Esophagus mucosa (tissue), 1 donor: Measurements from ENCODE around the gene EP400. TPM values are rescaled to one million over a fixed set of nuclear protein-coding genes. Genes with fewer than 3 reads are reported as not detected.

Source experiments
- ATAC-seq: fragments of 200-7000 bp; cut with Tn5 transposase; one replicate; pipeline ENCODE4 v1.9.1; 2020
- total RNA-seq: library from RNA; stranded (reverse); gene quantifications from one replicate; pipeline ENCODE4 v1.2.4, GENCODE V29; 2023
- donor health status: DM: yes; HTN: yes; CAD: no.

Gene EP400
- total RNA-seq, 1 donor from 2014 or later, result 26.1 TPM

DNA sequence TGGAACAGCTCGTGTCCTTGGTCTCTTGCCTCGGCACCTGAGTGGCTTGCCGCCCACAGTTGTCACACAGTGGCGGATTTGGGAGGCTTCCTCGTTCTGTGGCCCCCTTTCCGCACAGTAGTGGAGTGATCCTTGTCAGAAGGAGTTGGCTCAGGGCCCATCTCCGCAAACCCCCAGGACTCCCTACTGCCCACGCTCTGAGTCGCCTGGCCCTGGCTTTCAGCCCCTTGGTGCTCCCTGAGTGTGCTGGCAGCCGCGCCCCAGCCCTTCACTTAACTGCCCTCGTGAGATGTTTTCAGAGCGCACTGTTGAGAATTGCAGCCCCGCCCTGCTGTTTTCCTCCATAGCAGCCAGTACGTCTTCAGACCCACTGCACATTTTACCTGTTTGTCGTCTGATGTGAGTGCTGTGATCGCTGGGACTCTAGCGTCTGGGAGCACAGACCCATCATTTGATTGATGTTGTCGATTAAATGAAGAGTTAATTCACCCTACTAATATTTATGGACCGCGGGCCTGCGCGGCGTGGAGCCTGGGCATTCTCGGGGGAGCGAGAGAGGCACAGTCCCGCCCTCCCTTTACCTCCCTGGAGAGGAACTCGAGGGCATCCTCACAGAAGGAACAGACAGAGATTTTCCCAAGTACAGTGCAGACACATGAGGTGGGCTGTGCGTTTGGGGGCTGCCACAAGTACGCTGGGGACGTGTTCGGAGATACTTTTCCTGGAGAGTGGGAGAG lies 102.6 kb downstream of the EP400 start:
- ATAC-seq, result no peak

DNA sequence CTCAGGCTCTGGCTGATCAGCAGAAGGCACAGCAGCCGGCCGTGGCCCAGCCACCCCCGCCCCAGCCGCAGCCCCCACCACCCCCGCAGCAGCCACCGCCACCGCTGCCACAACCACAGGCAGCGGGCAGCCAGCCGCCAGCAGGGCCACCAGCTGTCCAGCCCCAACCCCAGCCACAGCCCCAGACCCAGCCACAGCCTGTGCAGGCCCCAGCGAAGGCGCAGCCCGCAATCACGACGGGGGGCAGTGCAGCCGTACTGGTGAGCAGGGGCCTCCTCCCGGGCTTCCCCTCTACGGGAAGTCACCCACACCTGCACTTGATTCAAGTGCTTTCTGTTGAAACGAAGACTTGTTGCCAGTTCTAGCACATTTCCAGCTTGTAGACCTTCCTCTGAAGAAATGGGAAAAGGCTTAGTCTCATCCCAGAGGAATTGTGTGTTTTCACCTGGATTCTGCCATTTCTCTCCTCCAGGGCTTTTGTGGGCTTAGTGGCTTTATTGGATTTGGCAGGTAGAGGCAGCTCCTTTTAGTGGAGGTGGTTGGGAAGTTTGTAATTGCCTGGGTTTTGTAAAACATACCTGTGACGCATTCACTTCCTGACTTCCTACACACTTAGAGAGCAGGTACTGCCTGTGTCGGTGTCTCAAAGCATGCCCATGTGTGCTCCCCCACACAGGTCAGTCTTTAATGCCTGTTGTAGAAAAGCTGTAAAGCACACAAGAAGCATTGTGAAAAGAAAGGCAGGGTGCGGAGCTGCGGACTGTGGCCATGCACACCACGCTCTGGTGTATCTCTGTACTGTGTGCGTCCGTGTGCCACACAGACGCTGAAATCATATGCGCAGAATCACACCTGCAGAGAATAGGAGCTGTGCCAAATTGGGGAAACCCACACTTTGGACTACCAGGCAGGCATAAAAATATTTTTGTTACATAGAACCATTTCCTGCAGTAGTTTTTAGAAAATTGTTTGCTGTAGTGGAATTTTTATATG lies 103.9 kb downstream of the EP400 start:
- ATAC-seq, result peak; percentile 57

DNA sequence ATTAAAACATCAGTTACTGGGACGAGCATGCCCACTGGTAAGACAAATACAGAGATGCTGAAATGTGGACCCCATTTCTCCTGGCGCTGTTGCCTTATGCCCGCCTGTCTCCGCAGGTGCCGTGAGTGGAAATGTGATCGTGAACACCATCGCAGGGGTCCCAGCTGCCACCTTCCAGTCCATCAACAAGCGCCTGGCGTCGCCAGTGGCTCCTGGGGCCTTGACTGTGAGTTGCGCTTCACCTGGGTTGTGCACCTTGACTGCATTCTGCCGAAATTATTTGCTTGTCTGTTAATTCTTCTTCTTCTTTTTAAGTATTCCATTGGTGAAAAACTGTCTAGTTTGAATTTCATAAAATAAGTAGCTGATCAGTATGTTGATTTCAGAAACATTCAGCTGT lies 105.2 kb downstream of the EP400 start:
- no peak for ATAC-seq

DNA sequence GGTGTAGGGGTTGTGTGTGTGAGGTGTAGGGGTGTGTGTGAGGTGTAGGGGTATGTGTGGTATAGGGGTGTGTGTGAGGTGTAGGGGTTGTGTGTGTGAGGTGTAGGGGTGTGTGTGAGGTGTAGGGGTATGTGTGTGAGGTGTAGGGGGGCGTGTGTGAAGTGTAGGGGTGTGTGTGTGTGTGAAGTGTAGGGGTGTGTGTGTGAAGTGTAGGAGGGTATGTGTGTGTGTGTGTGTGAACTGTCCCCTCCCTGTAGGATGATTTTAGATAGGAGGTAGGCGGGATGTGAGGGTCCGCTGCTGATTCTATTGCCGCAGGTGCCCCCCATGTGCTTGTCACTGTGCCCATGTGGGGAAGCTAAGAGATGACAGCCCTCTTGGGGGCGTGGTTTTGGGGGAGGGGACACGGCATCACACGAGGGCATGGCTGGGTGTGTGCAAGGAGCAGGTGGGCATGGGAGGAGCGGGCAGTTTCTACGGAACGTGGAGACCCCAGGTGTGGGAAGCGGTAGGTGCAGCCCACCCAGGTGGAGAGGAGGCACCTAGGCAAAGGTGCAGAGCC lies 105.9 kb downstream of the EP400 start:
- no peak for ATAC-seq

DNA sequence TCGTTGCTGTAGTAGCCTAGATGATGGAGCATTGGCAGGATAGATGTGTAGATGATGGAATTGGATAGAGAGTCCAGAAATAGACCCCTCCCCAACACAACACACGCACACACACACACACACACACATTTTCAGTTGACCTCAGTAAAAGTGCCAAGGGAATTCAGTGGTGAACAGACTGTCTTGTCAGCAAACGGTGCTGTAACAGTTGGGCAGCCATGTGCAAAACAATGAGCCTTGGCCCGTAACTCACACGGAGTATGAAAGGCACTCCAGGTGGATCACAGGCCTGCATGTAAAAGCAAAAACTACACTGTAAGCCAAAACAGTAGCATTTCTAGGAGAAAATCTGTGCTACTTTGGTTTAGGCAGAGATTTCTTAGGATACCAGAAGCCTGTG lies 106.6 kb downstream of the EP400 start:
- no peak for ATAC-seq

DNA sequence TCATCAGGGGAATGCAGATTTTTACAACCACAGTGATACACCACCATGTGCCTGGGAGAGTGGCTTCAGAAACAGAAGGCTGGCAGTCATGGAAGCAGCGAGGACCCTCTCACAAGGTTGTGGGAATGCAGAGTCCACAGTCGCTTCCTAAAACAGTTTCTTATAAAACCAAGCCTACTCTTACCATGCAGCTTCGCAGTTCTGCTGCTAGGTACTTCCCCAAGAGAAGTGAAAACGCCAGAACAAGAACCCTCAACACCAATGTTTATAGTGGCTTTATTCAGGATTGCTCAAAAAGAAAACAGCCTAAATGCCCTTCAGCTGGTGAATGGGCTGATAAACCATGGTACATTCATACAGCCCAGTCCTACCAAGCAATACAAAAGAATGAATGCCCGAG lies 107.2 kb downstream of the EP400 start:
- no peak for ATAC-seq

DNA sequence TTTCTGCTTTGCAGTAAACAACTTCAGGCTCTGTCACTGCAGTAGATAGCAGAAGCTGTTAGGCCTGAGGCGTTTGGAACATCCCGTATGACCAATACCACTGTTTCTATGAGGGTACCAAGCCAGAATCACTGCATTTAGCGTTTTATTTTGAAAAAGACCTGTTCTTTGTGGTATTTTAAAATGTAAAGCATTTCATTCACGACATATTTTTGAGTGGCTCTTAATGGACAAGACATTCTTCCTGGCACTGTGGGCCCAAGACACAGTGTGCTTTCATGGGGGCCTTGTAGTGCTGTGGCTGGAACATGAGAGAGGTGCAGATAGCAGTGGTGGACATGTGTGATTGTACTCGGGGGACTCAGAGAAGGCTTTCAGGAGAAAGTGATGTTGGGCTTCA lies 107.9 kb downstream of the EP400 start:
- no peak for ATAC-seq

DNA sequence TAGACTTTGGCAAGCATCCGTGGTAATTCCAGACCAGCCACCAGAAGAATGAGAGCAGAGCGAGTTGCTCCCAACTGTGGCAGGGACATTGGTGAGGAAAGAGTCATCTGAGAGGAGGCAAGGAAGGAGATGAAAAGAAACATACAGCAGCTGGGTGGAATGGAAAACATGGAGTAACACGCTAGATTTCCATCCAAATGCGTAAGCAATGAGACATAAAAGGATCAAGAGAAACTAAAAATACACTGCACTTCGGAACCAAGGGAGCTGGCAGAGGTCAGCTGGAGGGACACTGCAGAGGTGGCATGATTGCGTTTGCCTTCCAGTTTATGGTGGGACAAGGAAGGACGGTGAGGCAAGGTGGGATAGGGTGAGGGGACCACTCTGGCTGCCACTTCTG lies 111.5 kb downstream of the EP400 start:
- ATAC-seq, result no peak

DNA sequence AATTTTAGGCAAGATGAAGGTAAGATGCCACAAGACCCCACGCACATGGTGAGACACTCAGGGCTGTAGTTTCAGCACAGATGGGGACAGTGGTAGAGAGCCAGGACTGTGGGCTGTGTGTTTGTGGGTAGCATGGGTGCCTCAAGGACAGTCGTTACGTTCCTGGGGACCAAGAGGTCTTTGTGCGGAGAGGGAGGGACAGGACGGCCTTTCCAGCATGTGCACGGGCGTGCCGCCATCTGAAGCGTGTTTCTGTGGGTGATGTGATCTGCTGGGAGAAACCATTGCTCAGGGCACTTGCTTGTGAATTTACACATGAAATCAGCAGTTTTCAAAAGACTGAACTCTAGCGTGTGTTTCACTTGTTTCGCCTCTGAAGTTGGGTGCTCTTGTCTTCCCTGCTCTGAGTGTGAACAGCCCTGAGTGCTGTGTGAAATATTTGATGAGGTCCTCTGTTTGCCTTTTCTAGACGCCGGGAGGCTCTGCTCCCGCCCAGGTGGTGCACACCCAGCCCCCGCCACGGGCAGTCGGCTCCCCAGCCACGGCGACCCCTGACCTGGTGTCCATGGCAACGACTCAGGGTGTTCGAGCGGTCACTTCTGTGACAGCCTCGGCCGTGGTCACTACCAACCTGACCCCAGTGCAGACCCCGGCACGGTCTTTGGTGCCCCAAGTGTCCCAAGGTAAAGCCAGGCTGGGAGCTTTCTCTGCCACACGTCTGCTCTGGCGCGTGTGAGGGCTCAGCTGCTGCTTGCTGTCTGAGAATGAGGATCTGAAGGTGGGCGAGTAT lies 112.1 kb downstream of the EP400 start:
- ATAC-seq, result no peak

DNA sequence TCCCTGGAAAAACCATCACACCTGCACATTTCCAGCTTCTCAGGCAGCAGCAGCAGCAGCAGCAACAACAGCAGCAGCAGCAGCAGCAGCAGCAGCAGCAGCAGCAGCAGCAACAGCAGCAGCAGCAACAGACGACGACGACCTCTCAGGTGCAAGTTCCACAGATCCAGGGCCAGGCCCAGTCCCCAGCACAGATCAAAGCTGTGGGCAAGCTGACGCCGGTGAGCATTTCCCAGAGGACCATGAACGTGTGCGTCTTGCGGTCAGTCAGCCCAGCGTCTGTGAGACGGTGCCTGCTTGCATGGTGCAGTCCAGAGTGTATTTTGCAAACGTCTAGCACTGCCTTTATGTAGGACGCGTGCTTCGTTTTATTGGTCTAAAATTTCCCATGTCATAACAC lies 112.7 kb downstream of the EP400 start:
- no peak for ATAC-seq

DNA sequence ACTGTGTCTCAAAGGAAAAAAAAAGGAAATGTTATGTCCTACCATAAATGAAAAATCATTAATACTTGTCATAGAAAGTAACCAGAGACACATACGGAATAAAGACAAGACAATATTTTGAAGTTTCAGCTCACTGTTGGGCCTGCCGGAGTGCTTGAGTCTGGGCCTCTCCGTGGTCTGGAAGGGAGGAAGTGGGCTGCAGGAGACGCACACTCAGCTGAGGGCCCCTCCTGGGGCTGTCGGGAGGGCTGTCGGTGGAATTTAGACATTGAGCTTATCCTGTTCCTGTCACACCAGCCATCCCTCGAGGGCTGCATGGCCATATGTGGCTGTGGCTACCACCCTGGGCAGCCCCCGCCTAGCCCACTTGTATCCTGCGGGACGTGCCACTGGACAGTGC lies 113.7 kb downstream of the EP400 start:
- ATAC-seq, result no peak

DNA sequence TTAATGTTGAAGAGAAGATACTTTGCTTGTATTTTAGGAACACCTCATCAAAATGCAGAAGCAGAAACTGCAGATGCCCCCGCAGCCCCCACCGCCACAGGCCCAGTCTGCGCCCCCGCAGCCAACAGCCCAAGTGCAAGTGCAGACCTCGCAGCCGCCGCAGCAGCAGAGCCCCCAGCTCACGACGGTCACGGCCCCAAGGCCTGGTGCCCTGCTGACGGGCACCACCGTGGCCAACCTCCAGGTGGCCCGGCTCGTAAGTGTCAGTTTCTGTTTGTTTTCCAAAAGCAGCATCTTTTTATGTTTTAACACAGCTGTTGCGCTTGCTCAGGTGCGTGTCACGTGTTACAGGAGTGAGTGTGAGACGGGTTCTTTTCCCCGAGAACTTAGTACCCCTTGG lies 114.9 kb downstream of the EP400 start:
- no peak for ATAC-seq

DNA sequence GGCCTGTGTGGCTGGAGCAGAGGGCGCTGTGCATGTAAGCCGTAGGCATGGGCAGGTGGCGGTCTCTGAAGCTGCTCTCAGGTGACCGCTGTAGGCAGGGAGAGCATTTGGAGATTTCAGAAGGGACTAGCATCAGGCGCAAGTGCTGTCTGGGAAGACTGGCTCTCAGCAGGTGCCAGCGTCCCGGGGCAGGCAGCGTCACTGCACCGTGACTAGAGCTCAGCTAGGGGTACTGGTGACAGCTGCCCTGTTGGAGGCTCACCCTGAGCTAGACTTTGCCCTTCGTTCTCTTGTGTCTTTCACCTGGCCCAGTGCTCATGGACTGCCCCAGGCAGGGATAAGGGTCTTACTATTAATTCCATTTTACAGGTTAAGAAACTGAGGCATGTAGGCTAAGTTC lies 115.5 kb downstream of the EP400 start:
- no peak for ATAC-seq

DNA sequence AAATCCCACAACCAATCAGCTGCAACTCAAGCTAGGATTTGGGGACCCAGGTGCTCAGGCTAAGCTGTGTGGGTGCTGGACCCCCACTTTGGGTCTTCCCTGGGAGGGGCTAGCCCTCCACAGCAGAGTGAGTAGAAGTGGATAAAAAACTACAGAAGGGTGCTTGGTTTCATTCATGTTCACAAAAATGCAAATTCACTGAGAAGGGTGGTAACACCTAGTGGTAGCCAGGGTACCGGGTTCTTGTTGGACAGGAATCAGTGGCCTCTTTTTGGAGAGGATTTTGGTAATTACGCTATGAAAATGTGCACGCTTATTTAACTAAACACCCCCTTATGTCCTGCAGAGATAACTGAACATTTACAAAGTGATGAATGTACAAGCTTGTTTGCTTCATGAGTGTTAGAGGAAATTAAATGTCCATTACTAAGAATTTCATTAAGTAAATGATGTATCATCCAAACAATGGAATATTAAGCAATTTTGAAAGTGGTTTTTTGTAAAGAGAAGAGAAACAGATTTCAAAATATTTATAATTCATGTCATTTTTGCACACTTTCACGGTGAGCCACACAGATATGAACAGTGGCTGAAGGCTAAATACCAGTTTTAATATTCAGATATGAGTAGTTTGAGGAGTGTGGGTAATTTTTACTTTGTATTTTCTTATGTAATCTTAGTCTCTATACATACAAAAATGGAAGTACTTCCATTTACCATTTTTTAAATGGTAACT lies 116.0 kb downstream of the EP400 start:
- ATAC-seq, result no peak

DNA sequence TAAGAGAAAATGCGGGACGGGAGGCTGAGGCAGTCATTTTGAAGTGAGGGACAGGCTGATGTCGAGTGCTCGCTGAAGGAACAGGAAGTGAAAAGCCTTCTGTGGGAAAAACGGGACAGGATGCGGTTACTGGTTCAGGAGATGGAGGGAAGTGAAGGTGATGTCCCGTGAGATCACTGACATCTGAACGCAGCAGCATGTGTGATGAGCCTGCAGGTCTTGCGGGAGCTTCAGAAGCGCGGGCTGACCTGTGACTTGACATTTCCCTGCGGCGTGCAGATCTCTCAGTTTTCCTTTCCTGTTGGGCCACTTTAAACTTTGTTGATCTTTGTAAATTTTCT lies 116.6 kb downstream of the EP400 start:
- no peak for ATAC-seq

DNA sequence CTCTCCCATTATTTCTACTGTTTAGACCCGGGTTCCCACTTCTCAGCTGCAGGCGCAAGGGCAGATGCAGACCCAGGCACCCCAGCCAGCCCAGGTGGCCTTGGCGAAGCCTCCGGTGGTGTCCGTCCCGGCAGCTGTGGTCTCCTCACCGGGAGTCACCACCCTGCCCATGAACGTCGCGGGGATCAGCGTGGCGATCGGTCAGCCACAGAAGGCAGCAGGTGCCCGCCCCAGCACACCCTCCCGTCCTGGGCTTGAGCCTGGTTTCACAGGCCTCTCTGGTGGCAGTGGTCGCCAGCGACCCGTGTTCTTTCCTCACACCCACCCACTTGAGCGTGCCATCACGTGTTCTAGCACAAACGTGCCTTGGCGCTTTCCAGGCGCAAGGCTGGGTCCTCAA lies 117.0 kb downstream of the EP400 start:
- no peak for ATAC-seq

DNA sequence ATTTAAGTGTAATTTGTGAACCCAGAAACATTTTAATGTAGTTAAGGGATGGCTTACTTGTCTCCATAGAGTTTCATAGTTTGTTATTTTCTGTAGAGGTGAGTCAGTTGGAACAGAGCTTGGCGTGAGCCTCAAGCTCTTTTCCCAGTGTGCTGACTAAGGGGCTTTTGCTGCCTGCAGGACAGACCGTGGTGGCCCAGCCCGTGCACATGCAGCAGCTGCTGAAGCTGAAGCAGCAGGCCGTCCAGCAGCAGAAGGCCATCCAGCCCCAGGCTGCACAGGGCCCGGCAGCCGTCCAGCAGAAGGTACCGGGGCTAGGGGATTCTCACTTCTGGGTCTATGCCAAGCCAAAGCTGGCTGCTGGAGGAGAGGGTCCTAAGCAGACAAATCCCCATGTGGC lies 117.4 kb downstream of the EP400 start:
- no peak for ATAC-seq

DNA sequence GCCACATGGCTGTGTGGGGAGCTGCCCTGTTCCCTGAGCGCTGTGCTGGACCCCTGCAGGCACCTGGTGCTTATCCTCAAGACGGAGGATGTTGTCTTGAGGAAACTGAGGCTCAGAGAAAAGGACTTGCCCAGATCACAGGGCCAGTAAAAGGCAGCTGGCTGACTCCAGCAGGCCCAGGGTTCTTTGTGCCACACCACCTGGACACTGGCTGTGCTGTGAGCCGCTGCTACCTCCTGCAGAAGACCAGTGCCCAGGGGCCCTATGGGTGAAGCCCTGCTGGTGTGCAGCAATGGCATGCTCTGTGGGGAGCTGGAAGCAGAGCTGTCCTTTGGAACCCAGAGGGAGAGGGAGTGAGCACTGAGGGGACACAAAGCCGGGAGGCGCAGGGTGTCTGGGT lies 118.5 kb downstream of the EP400 start:
- ATAC-seq, result no peak

DNA sequence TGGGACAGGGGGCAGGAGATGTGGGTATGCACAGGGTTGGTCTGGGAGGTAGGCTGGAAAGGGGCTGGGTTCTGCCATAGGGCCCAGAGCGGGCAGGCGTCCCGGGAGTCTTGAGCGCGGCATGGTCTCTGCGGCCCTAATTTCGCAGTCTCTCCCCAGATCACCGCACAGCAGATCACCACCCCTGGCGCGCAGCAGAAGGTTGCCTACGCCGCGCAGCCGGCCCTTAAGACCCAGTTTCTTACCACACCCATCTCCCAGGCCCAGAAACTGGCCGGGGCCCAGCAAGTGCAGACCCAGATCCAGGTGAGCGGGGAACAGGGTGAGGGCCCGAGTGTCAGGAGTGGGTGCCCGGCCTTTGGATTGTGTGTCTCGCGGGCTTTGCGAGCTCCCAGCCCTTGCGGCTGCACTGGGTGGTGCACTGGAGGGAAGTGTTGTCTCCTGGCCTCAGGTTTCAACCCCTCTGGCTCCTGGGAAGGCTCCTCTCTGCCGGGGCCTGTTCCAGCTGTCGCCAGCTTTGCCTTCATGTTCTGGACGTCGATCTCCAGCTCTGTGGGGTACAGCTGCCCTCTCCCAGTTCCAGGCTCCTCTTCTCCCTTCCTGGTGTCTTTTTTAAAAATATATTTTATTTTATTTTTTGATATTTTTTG lies 119.7 kb downstream of the EP400 start:
- no peak for ATAC-seq

DNA sequence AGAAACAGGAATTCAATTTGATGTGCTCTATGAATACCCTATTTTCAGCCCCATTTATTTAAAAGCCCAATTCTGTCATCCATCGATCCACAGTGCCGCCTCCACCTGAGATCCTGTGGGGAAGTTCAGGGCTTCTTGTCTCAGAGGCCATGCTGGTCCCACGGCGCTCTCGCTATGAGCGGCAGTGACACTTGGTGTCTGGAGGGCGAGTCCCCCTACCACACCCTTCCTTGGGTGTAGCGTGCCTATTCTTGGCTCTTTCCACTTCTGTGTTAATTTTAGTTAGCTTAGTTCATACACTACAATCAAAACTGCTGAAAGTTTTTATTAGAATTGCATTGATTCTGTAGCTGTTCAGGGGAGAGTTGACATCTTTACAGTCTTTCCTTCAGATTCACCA lies 120.6 kb downstream of the EP400 start:
- no peak for ATAC-seq

DNA sequence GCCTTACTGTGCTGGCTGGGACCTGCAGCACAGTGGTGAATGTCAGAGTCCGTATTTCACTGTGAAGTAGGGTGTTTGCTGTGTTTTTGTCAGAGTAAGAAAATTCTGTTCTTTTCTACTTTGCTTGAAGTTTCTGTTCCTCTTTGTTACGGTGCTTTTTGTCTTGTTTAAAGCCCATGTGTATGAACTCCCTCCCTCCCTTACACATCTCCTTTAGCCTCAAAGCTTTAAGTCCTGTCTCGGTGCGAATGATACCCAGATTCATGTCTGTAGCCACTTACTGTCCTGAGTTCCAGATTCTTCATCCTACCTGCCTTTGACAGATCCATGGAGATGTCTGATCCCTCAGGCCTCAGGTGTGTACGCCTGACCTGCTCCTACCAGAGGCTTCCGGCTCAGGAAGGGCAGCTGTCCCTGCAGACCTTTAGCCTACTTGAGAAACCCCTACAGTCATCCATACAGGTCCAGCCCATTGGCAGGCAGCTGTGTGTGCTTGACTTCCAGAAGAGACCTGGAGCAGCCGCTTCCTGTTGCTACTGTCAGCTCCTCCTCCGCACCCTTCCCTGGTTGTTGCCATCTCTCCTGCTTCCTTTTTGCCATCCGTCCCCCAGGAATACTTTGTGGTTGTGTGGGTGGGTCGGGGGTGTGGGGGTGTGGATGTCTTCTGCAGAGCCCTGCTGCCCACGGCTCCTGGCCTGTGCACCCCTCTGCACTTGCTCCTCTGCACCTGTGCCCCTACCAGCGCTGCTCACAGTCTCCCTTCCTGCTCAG lies 121.5 kb downstream of the EP400 start:
- ATAC-seq, result no peak
